Chondrocyte (in vitro differentiated cells): ENCODE data around the gene CYP4F22. TPM values are rescaled to one million over a fixed set of nuclear protein-coding genes. Genes with fewer than 3 reads are reported as not detected.

ENCODE experiments used
- DNase-seq: peaks from one replicate; pipeline ENCODE4 v3.0.0; 2021; ENCODE audit warnings: mixed read lengths, low spot score
- H3K27ac Mint-ChIP-seq: one replicate; pipeline ENCODE4 v1.8.0; 2021; ENCODE audit warnings: mild to moderate bottlenecking, moderate library complexity, mixed read lengths; ENCODE audit not compliant: unreplicated experiment
- H3K27me3 Mint-ChIP-seq: 2 replicates; pipeline ENCODE4 v1.8.0; 2021; ENCODE audit warnings: low read depth, mixed read lengths
- H3K36me3 Mint-ChIP-seq: 2 replicates; pipeline ENCODE4 v1.8.0; 2021; ENCODE audit warnings: low read depth, mixed read lengths
- H3K4me1 Mint-ChIP-seq: 2 replicates; pipeline ENCODE4 v1.8.0; 2021; ENCODE audit warnings: low read depth, mild to moderate bottlenecking, mixed read lengths
- H3K4me3 Mint-ChIP-seq: one replicate; pipeline ENCODE4 v1.8.0; 2021; ENCODE audit warnings: mild to moderate bottlenecking, moderate library complexity, mixed read lengths; ENCODE audit not compliant: unreplicated experiment
- H3K9me3 Mint-ChIP-seq: 2 replicates; pipeline ENCODE4 v1.8.0; 2021; ENCODE audit warnings: low read depth, mixed read lengths
- CTCF ChIP-seq: fragments of 200-600 bp; sonication (generic); IDR thresholded peaks from 2 replicates; pipeline ENCODE4 v1.5.0; 2021; ENCODE audit warnings: antibody characterized with exemption, mild to moderate bottlenecking, moderate library complexity
- total RNA-seq: library from RNA; stranded (reverse); gene quantifications from 3 replicates; pipeline ENCODE4 v1.2.1, GENCODE V29; 2021

CYP4F22 gene
- total RNA-seq, 1 donor from 2014 or later = not detected

GRCh38 chr19:15595069-15595468 lies 86.7 kb downstream of the CYP4F22 start:
- Mint-ChIP-seq H3K27ac (no peak overlapping the region), H3K4me3 (no peak overlapping the region), H3K27me3 (no peaks in the 10 kb centered on the region), H3K36me3 (no peaks in the 10 kb centered on the region), H3K4me1 (no peaks in the 10 kb centered on the region), H3K9me3 (peaks cover 14% of the 10 kb centered on the region)
- DNase-seq = no peak
- no peak for TF ChIP-seq CTCF

Other genes with a start within 250 kb of the CYP4F22 start
- gene BRD4, start 176.0 kb upstream of the CYP4F22 start, total RNA-seq = 83.8 to 108 TPM (median 104 TPM) in 3 replicates
- gene AKAP8, start 128.7 kb upstream of the CYP4F22 start, total RNA-seq = 21.3 to 23.5 TPM (median 23.0 TPM) in 3 replicates
- gene AKAP8L, start 89.5 kb upstream of the CYP4F22 start, total RNA-seq = 69.5 to 103 TPM (median 76.0 TPM) in 3 replicates
- gene WIZ, start 58.6 kb upstream of the CYP4F22 start, total RNA-seq = 50.6 to 54.0 TPM (median 52.4 TPM) in 3 replicates
- gene RASAL3, start 44.0 kb upstream of the CYP4F22 start, total RNA-seq = 0.05 TPM in 1 of 3 replicates, not detected in the others
- gene PGLYRP2, start 29.0 kb upstream of the CYP4F22 start, total RNA-seq = not detected in 3 replicates
- not detected in 3 replicates for gene CYP4F8, start 106.7 kb downstream of the CYP4F22 start, total RNA-seq
- gene CYP4F3, start 132.4 kb downstream of the CYP4F22 start, total RNA-seq = not detected in 3 replicates
- not detected in 3 replicates for gene CYP4F12, start 164.6 kb downstream of the CYP4F22 start, total RNA-seq
- gene OR10H2, start 219.5 kb downstream of the CYP4F22 start, total RNA-seq = not detected in 3 replicates
- gene OR10H3, start 229.5 kb downstream of the CYP4F22 start, total RNA-seq = not detected in 3 replicates